SK-N-SH (cell line): ENCODE data around the gene GNG4. TPM values are rescaled to one million over a fixed set of nuclear protein-coding genes. Genes with fewer than 3 reads are reported as not detected.

Source experiments
- CTCF ChIA-PET: fragments of 300-600, 350-600 bp; formaldehyde crosslinking; extraction: SDS; loops from one replicate; lab custom pipeline; 2021; lab: Yijun Ruan, JAX
- POLR2A ChIA-PET: fragments of 350-600 bp; sonication (Branson Sonifier 250); formaldehyde crosslinking; extraction: SDS; loops from one replicate; lab custom pipeline; 2020; ENCODE audit warnings: antibody characterized with exemption, inconsistent platforms; lab: Yijun Ruan, JAX
- DNase-seq: peaks from one replicate; pipeline ENCODE4 v3.0.0; 2012
- H2AFZ ChIP-seq: fragments of 200-600 bp; sonication (generic); 2 replicates; pipeline ENCODE4 v1.8.1; 2016; ENCODE audit warnings: antibody characterized with exemption, mild to moderate bottlenecking, low read depth
- H3F3A ChIP-seq: fragments of 200-600 bp; sonication (generic); replicated peaks from 2 replicates; pipeline ENCODE3; 2016; ENCODE audit warnings: antibody characterized with exemption, mild to moderate bottlenecking; ENCODE audit not compliant: insufficient read depth
- H3K27ac ChIP-seq, 2 experiments: fragments of 200-500 bp in 1 of 2; fragments of 200-600 bp in 1 of 2; sonication (Bioruptor generic) in 1 of 2; sonication (generic), shearing (Covaris generic) in 1 of 2; 2 replicates each; pipeline versions ENCODE4 v1.5.1 to v1.6.1; 2014 to 2016; ENCODE audit warnings: low read depth in 2 of 2, inconsistent platforms in 1 of 2, low read length in 1 of 2, mild to moderate bottlenecking in 1 of 2, mixed read lengths in 1 of 2
- H3K27me3 ChIP-seq: fragments of 200-600 bp; sonication (generic), shearing (Covaris generic); 2 replicates; pipeline ENCODE4 v1.6.1; 2016; ENCODE audit warnings: mixed run types; ENCODE audit not compliant: insufficient read depth
- H3K36me3 ChIP-seq, 2 experiments: fragments of 200-500 bp in 1 of 2; fragments of 200-600 bp in 1 of 2; sonication (Bioruptor generic) in 1 of 2; sonication (generic) in 1 of 2; replicated peaks in 1 of 2; 2 replicates each; pipeline versions ENCODE3 to v1.5.1; 2014 to 2016; ENCODE audit warnings: low read length in 1 of 2, mild to moderate bottlenecking in 1 of 2; ENCODE audit not compliant: insufficient read depth in 2 of 2, control insufficient read depth in 1 of 2
- H3K4me1 ChIP-seq, 2 experiments: fragments of 200-500 bp in 1 of 2; fragments of 200-600 bp in 1 of 2; sonication (Bioruptor generic) in 1 of 2; sonication (generic), shearing (Covaris generic) in 1 of 2; 2 replicates each; pipeline versions ENCODE4 v1.5.1 to v1.6.1; 2014 to 2016; ENCODE audit warnings: low read depth in 1 of 2, low read length in 1 of 2, mixed run types in 1 of 2; ENCODE audit not compliant: insufficient read depth in 2 of 2, control insufficient read depth in 1 of 2
- H3K4me2 ChIP-seq: fragments of 200-600 bp; sonication (generic), shearing (Covaris generic); 2 replicates; pipeline ENCODE4 v1.6.1; 2017; ENCODE audit warnings: mixed run types
- H3K4me3 ChIP-seq, 2 experiments: fragments of 200-500 bp in 1 of 2; fragments of 200-600 bp in 1 of 2; sonication (Bioruptor generic) in 1 of 2; sonication (generic), shearing (Covaris generic) in 1 of 2; 2 replicates each; pipeline versions ENCODE4 v1.5.1 to v1.8.1; 2014 to 2016; ENCODE audit warnings: low read depth in 2 of 2, inconsistent platforms in 1 of 2, low read length in 1 of 2, mild to moderate bottlenecking in 1 of 2, mixed read lengths in 1 of 2, moderate library complexity in 1 of 2
- H3K79me2 ChIP-seq: fragments of 200-600 bp; sonication (generic); 2 replicates; pipeline ENCODE4 v1.8.1; 2017; ENCODE audit warnings: mild to moderate bottlenecking; ENCODE audit not compliant: insufficient read depth
- H3K9ac ChIP-seq: fragments of 200-600 bp; sonication (generic); 2 replicates; pipeline ENCODE4 v1.6.1; 2017; ENCODE audit warnings: mixed run types
- H3K9me2 ChIP-seq: fragments of 200-600 bp; sonication (generic); 2 replicates; pipeline ENCODE4 v1.6.1; 2017; ENCODE audit warnings: mixed run types
- H3K9me3 ChIP-seq: fragments of 200-600 bp; sonication (generic); 2 replicates; pipeline ENCODE4 v1.6.1; 2017; ENCODE audit warnings: mixed run types, mild to moderate bottlenecking, moderate library complexity
- H4K20me1 ChIP-seq: fragments of 200-600 bp; sonication (generic); 2 replicates; pipeline ENCODE4 v1.6.1; 2017; ENCODE audit warnings: mild to moderate bottlenecking, mixed run types; ENCODE audit not compliant: insufficient read depth
- CHD2 ChIP-seq: fragments of 150-350 bp; IDR thresholded peaks from 2 replicates; pipeline ENCODE4 v1.6.1; 2018; ENCODE audit warnings: low read length; ENCODE audit not compliant: partially characterized antibody
- EZH2phosphoT487 ChIP-seq: fragments of 200-600 bp; sonication (generic); IDR thresholded peaks from 2 replicates; pipeline ENCODE4 v1.6.1; 2017; ENCODE audit warnings: low read depth, mixed run types, mild to moderate bottlenecking, antibody characterized with exemption, moderate library complexity, borderline replicate concordance
- FOXJ3 ChIP-seq: sonication (generic); formaldehyde crosslinking; IDR thresholded peaks from 2 replicates; pipeline ENCODE4 v1.5.1; 2020; ENCODE audit warnings: mild to moderate bottlenecking, missing genetic modification reagents
- JUND ChIP-seq: IDR thresholded peaks from 2 replicates; pipeline ENCODE4 v1.4.0; 2012
- MXI1 ChIP-seq: IDR thresholded peaks from 2 replicates; pipeline ENCODE4 v1.6.1; 2012; ENCODE audit warnings: mild to moderate bottlenecking, low read depth, low read length, improper control_type of control experiment
- POLR2AphosphoS5 ChIP-seq: IDR thresholded peaks from 2 replicates; pipeline ENCODE4 v1.6.1; 2012; ENCODE audit warnings: low read depth, low read length
- RAD21 ChIP-seq: IDR thresholded peaks from 2 replicates; pipeline ENCODE4 v1.6.1; 2012; ENCODE audit warnings: mild to moderate bottlenecking, low read length
- TCF12 ChIP-seq: IDR thresholded peaks from 2 replicates; pipeline ENCODE4 v1.4.0; 2012
- YY1 ChIP-seq: IDR thresholded peaks from 2 replicates; pipeline ENCODE4 v1.4.0; 2012; ENCODE audit warnings: low read depth, mild to moderate bottlenecking
- WGBS: methylation state at CpG from one replicate; pipeline ENCODE4 v1.1.6; 2017; ENCODE audit warnings: low lambda C conversion rate; 5-methylcytosine and 5-hydroxymethylcytosine counted together
- polyA plus RNA-seq, 3 experiments: library from polyadenylated mRNA; depleted of rRNA; stranded (reverse); fragments of >200 nt; gene quantifications; 2 replicates each; pipeline ENCODE4 v1.2.3, GENCODE V29; 2012
- TF ChIP-seq, protein P1 (sequence below): IDR thresholded peaks from 2 replicates; pipeline ENCODE4 v1.4.0; 2012; ENCODE audit warnings: low read depth
- TF ChIP-seq, protein P2 (sequence below): fragments of 150-350 bp; IDR thresholded peaks from 2 replicates; pipeline ENCODE4 v1.6.1; 2016; ENCODE audit warnings: mild to moderate bottlenecking, low read depth, low read length
- TF ChIP-seq, protein P3 (sequence below): fragments of 200-600 bp; sonication (generic); IDR thresholded peaks from 2 replicates; pipeline ENCODE4 v1.6.1; 2017; ENCODE audit warnings: antibody characterized with exemption, mild to moderate bottlenecking, moderate library complexity
- TF ChIP-seq, protein P4 (sequence below): IDR thresholded peaks from 2 replicates; pipeline ENCODE4 v1.4.0; 2012; ENCODE audit warnings: low read depth, borderline replicate concordance

Gene GNG4
- polyA plus RNA-seq, 1 of the 3 experiments (the other 2 are of a cell fraction), result 1.6 TPM

DNA sequence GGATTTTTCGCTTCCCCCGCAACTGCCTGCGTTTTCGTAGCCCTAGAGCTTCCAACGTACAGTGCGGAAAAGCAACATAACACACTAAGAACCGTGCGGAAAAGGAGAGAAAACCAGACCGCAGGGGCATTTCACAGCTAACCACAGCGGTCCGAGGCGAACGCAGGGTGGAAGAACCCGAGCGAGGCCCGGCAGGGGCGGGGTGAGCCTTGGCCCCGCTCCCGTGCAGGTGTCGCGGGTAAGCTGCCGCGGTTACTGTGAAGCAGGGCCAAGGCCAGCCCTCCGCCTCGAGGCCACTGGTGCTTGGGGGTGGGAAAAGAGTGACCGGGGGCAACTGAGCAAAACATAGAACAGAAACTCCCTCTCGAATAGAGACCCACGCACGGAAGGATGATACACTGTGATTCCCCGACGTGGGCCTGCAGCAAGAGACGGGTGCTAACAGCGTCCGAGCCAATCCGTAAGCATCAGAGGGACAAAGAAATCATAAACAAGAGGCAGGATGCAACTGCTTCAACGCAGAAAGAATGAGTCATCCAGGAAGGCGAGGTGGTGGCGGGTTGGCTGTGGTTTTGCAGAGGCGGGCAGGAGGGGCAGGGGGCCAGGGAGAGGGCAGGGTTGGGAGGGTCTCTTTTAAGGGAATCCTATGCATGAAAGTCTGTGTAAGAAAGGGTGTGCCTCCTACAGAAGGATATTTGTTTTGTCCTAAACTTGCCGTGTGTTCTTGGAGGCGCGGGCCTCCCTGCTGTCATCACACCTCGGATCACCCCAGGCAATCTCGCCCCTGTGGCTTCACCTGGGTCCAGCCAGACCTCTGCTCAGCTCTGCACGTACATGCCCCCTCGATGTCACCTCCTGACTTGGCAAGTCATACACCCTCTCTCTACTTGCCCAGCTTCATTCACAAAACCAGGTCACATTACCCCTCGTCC, 7.3 kb downstream of the GNG4 start:
- no peak overlapping the region; a peak in 1 of 4 replicates for H3K27ac ChIP-seq
- CTCF ChIA-PET, result no interaction called here
- no peaks in the 10 kb centered on the region for H4K20me1 ChIP-seq
- H3K9me3 ChIP-seq, result no peaks in the 10 kb centered on the region
- 79% methylated on average over 47 of the region's 47 CpGs for WGBS
- no peak overlapping the region for H2AFZ ChIP-seq
- POLR2A ChIA-PET, result no interaction called here
- no peak overlapping the region for H3K9ac ChIP-seq
- TF ChIP-seq CHD2 (no peak), EZH2phosphoT487 (no peak), TCF12 (no peak), RAD21 (no peak), MXI1 (no peak), YY1 (no peak), FOXJ3 (CRISPR knock-in tag) (no peak), JUND (no peak), POLR2AphosphoS5 (no peak)
- TF ChIP-seq, protein P1, sequence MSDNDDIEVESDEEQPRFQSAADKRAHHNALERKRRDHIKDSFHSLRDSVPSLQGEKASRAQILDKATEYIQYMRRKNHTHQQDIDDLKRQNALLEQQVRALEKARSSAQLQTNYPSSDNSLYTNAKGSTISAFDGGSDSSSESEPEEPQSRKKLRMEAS, result no peak
- TF ChIP-seq, protein P2, sequence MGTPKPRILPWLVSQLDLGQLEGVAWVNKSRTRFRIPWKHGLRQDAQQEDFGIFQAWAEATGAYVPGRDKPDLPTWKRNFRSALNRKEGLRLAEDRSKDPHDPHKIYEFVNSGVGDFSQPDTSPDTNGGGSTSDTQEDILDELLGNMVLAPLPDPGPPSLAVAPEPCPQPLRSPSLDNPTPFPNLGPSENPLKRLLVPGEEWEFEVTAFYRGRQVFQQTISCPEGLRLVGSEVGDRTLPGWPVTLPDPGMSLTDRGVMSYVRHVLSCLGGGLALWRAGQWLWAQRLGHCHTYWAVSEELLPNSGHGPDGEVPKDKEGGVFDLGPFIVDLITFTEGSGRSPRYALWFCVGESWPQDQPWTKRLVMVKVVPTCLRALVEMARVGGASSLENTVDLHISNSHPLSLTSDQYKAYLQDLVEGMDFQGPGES, result no peak
- TF ChIP-seq, protein P3, sequence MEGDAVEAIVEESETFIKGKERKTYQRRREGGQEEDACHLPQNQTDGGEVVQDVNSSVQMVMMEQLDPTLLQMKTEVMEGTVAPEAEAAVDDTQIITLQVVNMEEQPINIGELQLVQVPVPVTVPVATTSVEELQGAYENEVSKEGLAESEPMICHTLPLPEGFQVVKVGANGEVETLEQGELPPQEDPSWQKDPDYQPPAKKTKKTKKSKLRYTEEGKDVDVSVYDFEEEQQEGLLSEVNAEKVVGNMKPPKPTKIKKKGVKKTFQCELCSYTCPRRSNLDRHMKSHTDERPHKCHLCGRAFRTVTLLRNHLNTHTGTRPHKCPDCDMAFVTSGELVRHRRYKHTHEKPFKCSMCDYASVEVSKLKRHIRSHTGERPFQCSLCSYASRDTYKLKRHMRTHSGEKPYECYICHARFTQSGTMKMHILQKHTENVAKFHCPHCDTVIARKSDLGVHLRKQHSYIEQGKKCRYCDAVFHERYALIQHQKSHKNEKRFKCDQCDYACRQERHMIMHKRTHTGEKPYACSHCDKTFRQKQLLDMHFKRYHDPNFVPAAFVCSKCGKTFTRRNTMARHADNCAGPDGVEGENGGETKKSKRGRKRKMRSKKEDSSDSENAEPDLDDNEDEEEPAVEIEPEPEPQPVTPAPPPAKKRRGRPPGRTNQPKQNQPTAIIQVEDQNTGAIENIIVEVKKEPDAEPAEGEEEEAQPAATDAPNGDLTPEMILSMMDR, result no peak
- TF ChIP-seq, protein P4, sequence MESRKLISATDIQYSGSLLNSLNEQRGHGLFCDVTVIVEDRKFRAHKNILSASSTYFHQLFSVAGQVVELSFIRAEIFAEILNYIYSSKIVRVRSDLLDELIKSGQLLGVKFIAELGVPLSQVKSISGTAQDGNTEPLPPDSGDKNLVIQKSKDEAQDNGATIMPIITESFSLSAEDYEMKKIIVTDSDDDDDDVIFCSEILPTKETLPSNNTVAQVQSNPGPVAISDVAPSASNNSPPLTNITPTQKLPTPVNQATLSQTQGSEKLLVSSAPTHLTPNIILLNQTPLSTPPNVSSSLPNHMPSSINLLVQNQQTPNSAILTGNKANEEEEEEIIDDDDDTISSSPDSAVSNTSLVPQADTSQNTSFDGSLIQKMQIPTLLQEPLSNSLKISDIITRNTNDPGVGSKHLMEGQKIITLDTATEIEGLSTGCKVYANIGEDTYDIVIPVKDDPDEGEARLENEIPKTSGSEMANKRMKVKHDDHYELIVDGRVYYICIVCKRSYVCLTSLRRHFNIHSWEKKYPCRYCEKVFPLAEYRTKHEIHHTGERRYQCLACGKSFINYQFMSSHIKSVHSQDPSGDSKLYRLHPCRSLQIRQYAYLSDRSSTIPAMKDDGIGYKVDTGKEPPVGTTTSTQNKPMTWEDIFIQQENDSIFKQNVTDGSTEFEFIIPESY, result no peak
- DNase-seq, result peak; percentile 20
- H3K4me1 ChIP-seq, result peaks cover 0 to 50% of the 10 kb centered on the region in 2 experiments; a peak in 2 of 4 replicates
- H3F3A ChIP-seq, result peaks cover 4% of the 10 kb centered on the region
- H3K27me3 ChIP-seq, result peaks cover 5% of the 10 kb centered on the region; the same call in 1 of the 2 replicates
- no peaks in the 10 kb centered on the region for H3K79me2 ChIP-seq
- H3K4me2 ChIP-seq, result no peak overlapping the region
- no peaks in the 10 kb centered on the region for H3K36me3 ChIP-seq
- no peaks in the 10 kb centered on the region for H3K9me2 ChIP-seq
- H3K4me3 ChIP-seq, result no peak overlapping the region
